NCI-H1417 treated with DMSO at 0.1 percent for 48 hours (cell line): ENCODE results near the gene CAPG.

Experiments used
- DNase-seq: peaks from one replicate; lab custom pipeline; 2025; lab: John Stamatoyannopoulos, UW

The CAPG gene

GRCh38 chr2:85356186-85356585 lies 54.0 kb downstream of the CAPG start:
- no peak for DNase-seq

- DNase-seq: no peak
These were observed 54.6 kb downstream of the CAPG start for GRCh38 chr2:85355521-85355920.

GRCh38 chr2:85355073-85355410 lies 55.1 kb downstream of the CAPG start:
- no peak for DNase-seq

- peak; percentile 70 for DNase-seq
These were observed 55.7 kb downstream of the CAPG start, which contains the start of the genes ELMOD3 and RETSAT for GRCh38 chr2:85354286-85355072. ELMOD3 (plus strand) TSS chr2:85354769; CDS start chr2:85357199, 2,430 bp downstream. RETSAT (minus strand) TSS chr2:85354528; CDS start chr2:85354507, 21 bp downstream.

GRCh38 chr2:85353876-85354285 lies 56.3 kb downstream of the CAPG start:
- DNase-seq: no peak

GRCh38 chr2:85347599-85347998 lies 62.6 kb downstream of the CAPG start:
- no peak for DNase-seq
